OCI-LY3 (cell line): Measurements from ENCODE around the gene CHRNA9.
A peak's percentile ranks its signal among the peaks of the same experiment; 100 is the strongest.

Experiments
- H2AFZ ChIP-seq: fragments of 200-600, 300-600 bp; shearing (Covaris generic); 2 replicates; pipeline ENCODE4 v1.6.0; 2014; ENCODE audit warnings: antibody characterized with exemption, low read depth, low read length
- H3K27ac ChIP-seq: fragments of 200-600, 300-600 bp; sonication (generic); 2 replicates; pipeline ENCODE4 v1.5.1; 2014; ENCODE audit warnings: mild to moderate bottlenecking, low read length, moderate library complexity, mixed read lengths
- H3K27me3 ChIP-seq: fragments of 200-600, 300-600 bp; sonication (generic); 2 replicates; pipeline ENCODE4 v1.6.1; 2014; ENCODE audit warnings: low read depth, low read length, mixed read lengths
- H3K36me3 ChIP-seq: fragments of 200-600, 300-600 bp; sonication (generic); replicated peaks from 2 replicates; pipeline ENCODE3; 2014; ENCODE audit warnings: low read depth, low read length, mixed read lengths
- H3K4me1 ChIP-seq: fragments of 300-600, 200-600 bp; sonication (generic); 2 replicates; pipeline ENCODE4 v1.6.1; 2014; ENCODE audit warnings: low read length, mixed read lengths
- H3K4me2 ChIP-seq: fragments of 200-600, 300-600 bp; sonication (generic); 2 replicates; pipeline ENCODE4 v1.6.1; 2014; ENCODE audit warnings: low read length, mixed read lengths
- H3K4me3 ChIP-seq: fragments of 300-600, 200-600 bp; sonication (generic); 2 replicates; pipeline ENCODE4 v1.5.1; 2014; ENCODE audit warnings: antibody characterized with exemption, mild to moderate bottlenecking, low read length, moderate library complexity
- H3K79me2 ChIP-seq: fragments of 300-600, 200-600 bp; shearing (Covaris generic); 2 replicates; pipeline ENCODE4 v1.6.1; 2014; ENCODE audit warnings: mild to moderate bottlenecking, low read length, mixed read lengths
- H3K9ac ChIP-seq: fragments of 300-600, 200-600 bp; shearing (Covaris generic); 2 replicates; pipeline ENCODE4 v1.6.0; 2014; ENCODE audit warnings: mild to moderate bottlenecking, low read length, moderate library complexity
- H3K9me3 ChIP-seq: fragments of 200-600, 300-600 bp; shearing (Covaris generic); 2 replicates; pipeline ENCODE4 v1.6.1; 2014; ENCODE audit warnings: low read length, mixed read lengths; ENCODE audit not compliant: insufficient read depth
- H4K20me1 ChIP-seq: fragments of 200-600, 300-600 bp; sonication (generic); 2 replicates; pipeline ENCODE4 v1.6.1; 2016; ENCODE audit warnings: low read length, mixed read lengths; ENCODE audit not compliant: insufficient read depth
- CTCF ChIP-seq: fragments of 200-600, 300-600 bp; sonication (generic); IDR thresholded peaks from 2 replicates; pipeline ENCODE4 v1.5.1; 2014; ENCODE audit warnings: antibody characterized with exemption, low read length, low read depth
- EZH2phosphoT487 ChIP-seq: fragments of 200-600 bp; shearing (Covaris generic); IDR thresholded peaks from 2 replicates; pipeline ENCODE4 v1.6.1; 2018; ENCODE audit warnings: antibody characterized with exemption, mixed run types, low read depth

The CHRNA9 gene

GRCh38 chr4:40307627-40308497 lies 27.3 kb upstream of the CHRNA9 start:
- Histone ChIP-seq H3K27ac (peak overlapping the region; percentile 78), H3K4me1 (peaks cover 56% of the 10 kb centered on the region)

DNA sequence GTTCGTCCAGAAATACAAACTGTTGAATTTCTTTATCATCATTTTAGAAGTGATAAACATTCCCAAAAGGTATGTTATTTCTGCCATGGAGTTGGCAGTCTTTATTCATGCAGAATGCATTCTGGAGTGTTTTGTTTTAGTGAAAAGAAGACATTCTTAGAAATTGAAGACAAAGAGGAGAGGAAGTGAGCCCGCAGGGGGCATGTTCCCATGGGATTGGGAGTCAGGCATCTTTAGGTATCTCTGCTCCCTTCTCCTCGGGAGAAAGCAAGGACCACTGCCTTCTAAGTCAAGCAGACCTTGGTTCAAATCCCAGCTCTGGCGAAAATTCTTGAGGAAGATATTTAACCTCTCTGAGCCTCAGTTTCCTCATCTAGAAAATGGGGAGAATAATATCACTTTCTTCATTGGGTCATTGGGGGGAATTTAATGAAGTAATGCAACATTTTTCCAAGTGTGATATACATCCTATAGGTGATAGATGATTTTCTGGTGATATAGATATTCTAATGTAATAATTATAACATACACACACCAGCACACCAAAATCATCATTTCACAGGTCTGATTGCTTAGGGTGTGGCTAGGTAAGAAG lies 26.5 kb upstream of the CHRNA9 start:
- H3K9me3 ChIP-seq: peaks cover 6% of the 10 kb centered on the region; the same call in 1 of the 2 replicates
- peaks cover 55% of the 10 kb centered on the region for H3K4me1 ChIP-seq
- TF ChIP-seq CTCF (no peak), EZH2phosphoT487 (no peak)
- H3K4me3 ChIP-seq: peak overlapping the region; percentile 66
- peak overlapping the region; percentile 78 for H3K27ac ChIP-seq
- H2AFZ ChIP-seq: no peak overlapping the region; the same call in 1 of the 2 replicates
- peak overlapping the region; percentile 56; the same call in 1 of the 2 replicates for H3K9ac ChIP-seq
- H3K4me2 ChIP-seq: peak overlapping the region; percentile 76
- H3K79me2 ChIP-seq: peaks cover 3% of the 10 kb centered on the region; the same call in 1 of the 2 replicates
- H3K36me3 ChIP-seq: peaks cover 4% of the 10 kb centered on the region
- no peaks in the 10 kb centered on the region for H3K27me3 ChIP-seq
- H4K20me1 ChIP-seq: no peaks in the 10 kb centered on the region

More at GRCh38 chr4:40307627-40308497, 27.3 kb upstream of the CHRNA9 start:
- no peaks in the 10 kb centered on the region for H3K27me3 ChIP-seq
- peaks cover 3% of the 10 kb centered on the region; the same call in 1 of the 2 replicates for H3K79me2 ChIP-seq
- peak overlapping the region; percentile 43; the same call in 1 of the 2 replicates for H2AFZ ChIP-seq
- TF ChIP-seq EZH2phosphoT487 (no peak), CTCF (peak; percentile 38)
- H3K36me3 ChIP-seq: peaks cover 4% of the 10 kb centered on the region
- H3K4me3 ChIP-seq: peak overlapping the region; percentile 66
- no peaks in the 10 kb centered on the region for H4K20me1 ChIP-seq
- H3K9me3 ChIP-seq: peaks cover 6% of the 10 kb centered on the region; the same call in 1 of the 2 replicates
- peak overlapping the region; percentile 76 for H3K4me2 ChIP-seq
- peak overlapping the region; percentile 56 for H3K9ac ChIP-seq

- Histone ChIP-seq H3K79me2 (peaks cover 3% of the 10 kb centered on the region; the same call in 1 of the 2 replicates), H3K4me1 (peaks cover 55% of the 10 kb centered on the region), H3K27me3 (no peaks in the 10 kb centered on the region), H3K36me3 (peaks cover 4% of the 10 kb centered on the region), H3K27ac (no peak overlapping the region), H3K9me3 (peaks cover 6% of the 10 kb centered on the region; the same call in 1 of the 2 replicates), H3K4me2 (peak overlapping the region; percentile 76), H2AFZ (0 out of 2 replicates have a peak overlapping the region, but pooled peaks have one; percentile 31), H3K4me3 (peak overlapping the region; percentile 66), H3K9ac (peak overlapping the region; percentile 56; the same call in 1 of the 2 replicates), H4K20me1 (no peaks in the 10 kb centered on the region)
- peak; percentile 92 for TF ChIP-seq CTCF
- no peak for TF ChIP-seq EZH2phosphoT487
Observed at GRCh38 chr4:40309250-40309774, 25.8 kb upstream of the CHRNA9 start.
